GM18526 (cell line): Measurements from ENCODE around the gene ARHGDIA.

Source experiments
- POLR2A ChIP-seq: IDR thresholded peaks from 3 replicates; pipeline ENCODE4 v1.6.1; 2011; ENCODE audit not compliant: insufficient read length; ENCODE audit errors: extremely low read depth

ARHGDIA gene

GRCh38 chr17:81870981-81871386, at the start of gene ARHGDIA:
ARHGDIA (minus strand) TSS chr17:81871337; CDS start chr17:81869930, 1,407 bp downstream.
- TF ChIP-seq POLR2A = no peak

GRCh38 chr17:81918832-81919545, 47.9 kb upstream of the ARHGDIA start:
- no peak for TF ChIP-seq POLR2A

- TF ChIP-seq POLR2A = peak; percentile 85
Measured at GRCh38 chr17:81917565-81918332, 46.6 kb upstream of the ARHGDIA start, which contains the start of gene SIRT7. SIRT7 (minus strand) TSS chr17:81918176; CDS start chr17:81918131, 45 bp downstream.

GRCh38 chr17:81916234-81917001, 45.3 kb upstream of the ARHGDIA start:
- TF ChIP-seq POLR2A = no peak

GRCh38 chr17:81915331-81915730, 44.2 kb upstream of the ARHGDIA start:
- TF ChIP-seq POLR2A = no peak

- TF ChIP-seq POLR2A = no peak
Measured at GRCh38 chr17:81914103-81914850, 43.1 kb upstream of the ARHGDIA start.

- no peak for TF ChIP-seq POLR2A
Measured at GRCh38 chr17:81913394-81914102, 42.4 kb upstream of the ARHGDIA start.

GRCh38 chr17:81912441-81913309, 41.5 kb upstream of the ARHGDIA start:
- TF ChIP-seq POLR2A = no peak

GRCh38 chr17:81911969-81912368, 40.8 kb upstream of the ARHGDIA start:
- TF ChIP-seq POLR2A = no peak

GRCh38 chr17:81911277-81911961, 40.3 kb upstream of the ARHGDIA start, which contains the start of gene PCYT2:
PCYT2 (minus strand) TSS chr17:81911399; CDS start chr17:81911355, 44 bp downstream.
- TF ChIP-seq POLR2A = peak; percentile 51

GRCh38 chr17:81910840-81911276, 39.7 kb upstream of the ARHGDIA start:
- TF ChIP-seq POLR2A = no peak
